Ishikawa (cell line): Measurements from ENCODE around the gene HOXB5.

Experiments used
- CEBPB ChIP-seq: IDR thresholded peaks from 2 replicates; pipeline ENCODE4 v1.6.1; 2012
- CREB1 ChIP-seq: IDR thresholded peaks from 2 replicates; pipeline ENCODE4 v1.6.1; 2012; ENCODE audit warnings: low read depth
- EGR1 ChIP-seq: IDR thresholded peaks from 2 replicates; pipeline ENCODE4 v1.6.1; 2012
- EP300 ChIP-seq: IDR thresholded peaks from 2 replicates; pipeline ENCODE4 v1.6.1; 2012; ENCODE audit warnings: borderline replicate concordance
- FOXM1 ChIP-seq: IDR thresholded peaks from 2 replicates; pipeline ENCODE4 v1.6.1; 2012; ENCODE audit warnings: low read depth, borderline replicate concordance
- MAX ChIP-seq: IDR thresholded peaks from 2 replicates; pipeline ENCODE4 v1.6.1; 2012
- NFIC ChIP-seq: IDR thresholded peaks from 2 replicates; pipeline ENCODE4 v1.6.1; 2012
- RAD21 ChIP-seq: IDR thresholded peaks from 2 replicates; pipeline ENCODE4 v1.6.1; 2012; ENCODE audit warnings: low read depth
- REST ChIP-seq: IDR thresholded peaks from 2 replicates; pipeline ENCODE4 v1.6.1; 2012; ENCODE audit warnings: low read depth, mild to moderate bottlenecking
- TAF1 ChIP-seq: IDR thresholded peaks from 2 replicates; pipeline ENCODE4 v1.6.1; 2012; ENCODE audit warnings: low read depth, mild to moderate bottlenecking
- TCF12 ChIP-seq: IDR thresholded peaks from 2 replicates; pipeline ENCODE4 v1.6.1; 2012; ENCODE audit warnings: low read depth
- TEAD4 ChIP-seq: IDR thresholded peaks from 2 replicates; pipeline ENCODE4 v1.6.1; 2012
- USF1 ChIP-seq: IDR thresholded peaks from 2 replicates; pipeline ENCODE4 v1.6.1; 2012
- YY1 ChIP-seq: IDR thresholded peaks from 2 replicates; pipeline ENCODE4 v1.6.1; 2012; ENCODE audit warnings: low read depth
- ZBTB7A ChIP-seq: IDR thresholded peaks from 2 replicates; pipeline ENCODE4 v1.6.1; 2012; ENCODE audit warnings: low read depth

Gene HOXB5

GRCh38 chr17:48544349-48545021, 49.1 kb downstream of the HOXB5 start:
- TF ChIP-seq REST: no peak
- TF ChIP-seq MAX: no peak
- TF ChIP-seq EGR1: no peak
- TF ChIP-seq CREB1: no peak
- no peak for TF ChIP-seq CEBPB
- no peak for TF ChIP-seq RAD21
- no peak for TF ChIP-seq EP300
- TF ChIP-seq USF1: no peak
- no peak for TF ChIP-seq YY1
- TF ChIP-seq TEAD4: no peak
- no peak for TF ChIP-seq TAF1
- no peak for TF ChIP-seq ZBTB7A
- TF ChIP-seq FOXM1: no peak
- no peak for TF ChIP-seq TCF12
- TF ChIP-seq NFIC: no peak

- TF ChIP-seq MAX (no peak), USF1 (no peak), TEAD4 (no peak), TCF12 (no peak), CREB1 (no peak), YY1 (no peak), EP300 (no peak), TAF1 (no peak)
Measured at GRCh38 chr17:48543854-48544348, 49.7 kb downstream of the HOXB5 start.

GRCh38 chr17:48543107-48543853, 50.3 kb downstream of the HOXB5 start:
- TF ChIP-seq RAD21 (no peak), EP300 (no peak)

- TF ChIP-seq ZBTB7A (no peak), MAX (no peak), REST (no peak), TAF1 (no peak), CREB1 (no peak), NFIC (no peak), EGR1 (no peak), EP300 (no peak), YY1 (no peak), TEAD4 (no peak), RAD21 (no peak), CEBPB (no peak), USF1 (no peak), TCF12 (no peak), FOXM1 (no peak)
Measured at GRCh38 chr17:48542698-48543106, 50.9 kb downstream of the HOXB5 start.
